Left cardiac atrium (tissue), 4 donors: Measurements from ENCODE around the gene B4GALT6. TPM values are rescaled to one million over a fixed set of nuclear protein-coding genes. Genes with fewer than 3 reads are reported as not detected.

ENCODE experiments used
- ATAC-seq, 2 donors: fragments of 200-7000 bp; cut with Tn5 transposase; one replicate each; pipeline ENCODE4 v1.9.1; 2020; ENCODE audit warnings: mild to moderate bottlenecking in 2 of 2, moderate library complexity in 2 of 2
- DNase-seq: peaks from one replicate; pipeline ENCODE4 v3.0.0-alpha.2; 2020
- intact Hi-C, 2 donors: fragments of 100-400 bp; cut with DNase I; formaldehyde crosslinking; loops; one replicate each; pipeline versions ENCODE4 v1.14.1 to v1.15.1; 2022 to 2023
- total RNA-seq, 2 donors: library from RNA; stranded (reverse); fragmentation: NEBNext Ultra II Directional; extraction: Animal tissue kit (Norgen Biotek cat#: 25700); gene quantifications; one replicate each; pipeline ENCODE4 v1.2.1, GENCODE V29; 2021
- donor health status: DM: no; HTN: yes; CAD: no.
- donor health status: DM: no; HTN: yes; CAD: no; lungs with severe emphysema.
- donor health status: DM: yes; HTN: yes; CAD: no.
- donor health status: Dilated cardiomyopathy.

Gene B4GALT6
- total RNA-seq, 2 donors from 2014 or later: 7.9 to 12.0 TPM

- intact Hi-C loops: no loop called here
- DNase-seq (no peak), ATAC-seq (no peak)
Observed at GRCh38 chr18:31647127-31647753, 37.1 kb downstream of the B4GALT6 start.

- no peak for ATAC-seq
- DNase-seq: no peak
- intact Hi-C loops: no loop called here
Observed at GRCh38 chr18:31646332-31647126, 37.9 kb downstream of the B4GALT6 start.

GRCh38 chr18:31645411-31645810, 39.0 kb downstream of the B4GALT6 start:
- ATAC-seq (no peak), DNase-seq (no peak)
- intact Hi-C loops: no loop called here

DNA sequence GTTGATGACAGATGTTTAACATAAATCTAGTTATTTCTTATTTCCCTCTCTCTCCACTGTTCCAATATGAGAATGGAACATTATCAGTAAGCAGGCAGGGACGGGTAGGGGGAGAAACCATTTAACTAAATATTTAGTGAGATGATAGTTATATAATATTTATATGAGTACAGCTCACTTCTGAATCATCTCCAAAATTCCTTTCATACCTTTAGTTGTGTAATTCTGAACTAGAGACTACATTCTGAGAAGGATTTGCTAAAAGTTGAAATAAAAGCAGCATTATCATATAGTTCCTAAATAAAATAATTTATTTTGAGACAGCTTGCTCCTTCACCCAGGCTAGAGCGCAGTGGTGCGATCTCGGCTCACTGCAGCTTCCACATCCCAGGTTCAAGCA, 41.4 kb downstream of the B4GALT6 start:
- no peak for DNase-seq
- intact Hi-C loops: no loop called here
- ATAC-seq: peak in 1 of 2 donors; percentile 29

GRCh38 chr18:31637445-31637844, 46.9 kb downstream of the B4GALT6 start:
- no peak for ATAC-seq
- DNase-seq: no peak
- intact Hi-C loops: no loop called here

DNA sequence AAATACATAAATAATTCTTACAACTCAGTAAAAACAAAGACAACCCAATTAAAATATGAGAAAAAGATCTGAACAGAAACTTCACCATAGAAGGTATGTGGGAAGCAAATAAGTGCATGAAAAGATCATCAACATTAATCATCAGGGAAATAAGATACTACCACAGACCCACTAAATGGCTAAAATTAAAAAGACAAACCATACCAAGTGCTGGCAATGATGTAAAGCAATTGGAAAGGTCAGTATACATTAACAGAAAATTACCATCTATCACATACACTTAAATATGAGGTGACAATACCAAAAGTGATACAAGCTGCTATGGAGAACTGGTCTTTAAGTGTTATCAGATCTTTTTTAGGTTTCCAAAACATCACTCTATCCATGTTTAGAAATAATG, 48.0 kb downstream of the B4GALT6 start:
- DNase-seq: no peak
- intact Hi-C loops: no loop called here
- ATAC-seq: no peak

GRCh38 chr18:31634331-31634713, 50.1 kb downstream of the B4GALT6 start:
- intact Hi-C loops: no loop called here
- ATAC-seq (no peak), DNase-seq (no peak)

DNA sequence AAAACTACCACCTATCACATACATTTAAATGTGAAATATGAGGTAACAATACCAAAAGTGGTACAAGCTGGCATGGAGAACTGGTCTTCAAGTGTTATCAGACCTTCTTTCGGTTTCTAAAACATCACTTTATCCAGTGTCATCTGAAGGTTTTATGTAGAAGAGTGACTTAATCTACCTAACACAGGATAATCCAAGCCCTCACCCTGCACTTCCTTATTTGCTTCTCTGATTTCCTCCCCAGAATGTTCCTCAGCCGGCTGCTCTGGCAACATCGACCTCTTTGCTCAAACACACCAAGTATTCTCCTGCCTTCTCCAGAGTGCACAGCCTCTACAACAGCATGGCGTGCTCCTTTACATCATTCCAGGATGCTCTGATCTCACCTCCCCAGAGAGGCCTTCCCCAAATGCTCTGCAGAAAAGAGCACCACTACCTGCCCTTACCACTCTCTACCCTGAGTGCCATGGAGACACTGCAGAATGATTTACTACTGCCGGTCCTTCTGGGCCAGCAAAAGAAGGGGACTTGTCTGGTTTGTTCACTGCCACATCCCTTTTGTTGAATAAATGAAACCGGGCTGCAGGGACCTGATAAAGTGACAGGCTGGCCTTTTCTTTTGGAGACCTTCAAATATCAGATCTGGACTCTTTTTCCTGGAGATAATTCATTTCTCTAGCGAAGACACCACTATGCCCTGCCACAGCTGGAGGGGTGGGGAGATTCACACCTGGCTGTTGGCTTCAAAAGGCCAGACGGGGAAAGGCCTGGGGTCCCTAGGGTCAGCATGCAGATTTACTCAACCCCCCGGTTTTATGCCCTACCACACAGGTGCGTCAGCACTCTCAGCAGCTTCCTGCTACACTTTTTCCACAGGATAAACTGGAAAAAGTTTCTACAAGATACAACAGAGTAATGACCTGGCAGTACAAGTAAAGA, 50.7 kb downstream of the B4GALT6 start:
- intact Hi-C loops: no loop called here
- no peak for ATAC-seq
- DNase-seq: no peak

- DNase-seq: no peak
- intact Hi-C loops: no loop called here
- no peak for ATAC-seq
Observed at GRCh38 chr18:31632356-31632755, 52.0 kb downstream of the B4GALT6 start.

DNA sequence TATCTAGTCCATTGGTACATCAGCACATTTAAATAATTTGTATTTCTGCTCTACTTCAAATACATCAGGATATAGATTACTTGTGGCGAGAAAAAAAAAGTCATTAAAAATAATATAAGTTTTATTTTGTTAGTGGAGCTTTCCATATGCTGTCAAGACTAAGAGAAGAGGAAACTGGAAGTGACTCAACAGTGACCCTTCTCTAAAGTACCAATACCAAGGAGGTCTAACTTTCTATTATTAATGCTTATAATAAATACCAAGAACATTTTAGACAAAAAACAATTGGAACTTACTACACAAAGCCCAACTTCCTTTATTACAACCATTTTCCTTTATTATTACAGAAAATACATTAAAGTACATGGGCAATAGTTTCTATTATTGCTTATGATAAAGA, 52.9 kb downstream of the B4GALT6 start:
- ATAC-seq: no peak
- intact Hi-C loops: no loop called here

GRCh38 chr18:31630549-31630948, 53.8 kb downstream of the B4GALT6 start:
- ATAC-seq (no peak), DNase-seq (no peak)
- intact Hi-C loops: no loop called here

More for the DNA sequence above, 52.9 kb downstream of the B4GALT6 start:
- no peak for DNase-seq

DNA sequence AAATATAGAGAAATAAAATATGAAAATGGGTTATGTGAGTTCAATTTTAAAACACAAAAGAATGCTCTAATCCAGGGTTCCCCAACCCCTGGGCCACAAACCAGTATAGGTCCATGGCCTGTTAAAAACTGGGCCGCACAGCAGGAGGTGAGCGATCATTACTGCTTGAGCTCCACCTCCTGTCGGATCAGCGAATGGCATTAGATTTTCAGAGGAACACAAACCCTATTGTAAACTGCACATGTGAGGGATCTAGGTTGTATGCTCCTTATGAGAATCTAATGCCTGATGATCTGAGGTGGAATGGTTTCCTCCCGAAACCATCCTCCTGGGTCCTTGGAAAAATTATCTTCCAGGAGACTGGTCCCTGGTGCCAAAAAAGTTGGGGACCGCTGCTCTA, 58.0 kb downstream of the B4GALT6 start:
- ATAC-seq: no peak
- intact Hi-C loops: loop anchor here in 1 of 2 donors (5.0 kb wide), 1 partner anchor 69 kb away; no protein-coding TSS in a partner anchor

GRCh38 chr18:31624892-31625640, 59.3 kb downstream of the B4GALT6 start:
- ATAC-seq: no peak
- intact Hi-C loops: loop anchor here in 1 of 2 donors (5.0 kb wide), 1 partner anchor 68 kb away; no protein-coding TSS in a partner anchor
- DNase-seq: no peak

More for the DNA sequence above, 58.0 kb downstream of the B4GALT6 start:
- DNase-seq: no peak

DNA sequence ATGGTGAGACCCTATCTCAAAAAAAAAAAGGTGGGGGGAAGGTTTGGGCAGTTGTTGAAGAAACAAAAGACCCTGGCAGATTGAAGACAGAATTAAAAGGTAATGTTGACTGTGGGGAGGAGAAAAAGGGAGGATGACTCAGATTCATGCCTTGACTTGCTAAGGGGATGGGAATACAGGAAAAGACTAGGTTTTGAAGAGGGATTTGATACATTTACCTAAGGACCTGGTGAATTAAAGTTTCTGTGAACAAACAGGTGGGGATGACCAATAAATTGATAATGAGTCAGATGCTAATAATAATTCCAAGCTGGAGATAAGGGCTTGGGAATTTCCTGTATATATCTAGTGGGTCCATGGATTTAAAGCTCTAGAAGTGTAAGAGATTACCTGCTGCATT, 65.1 kb downstream of the B4GALT6 start:
- no peak for ATAC-seq
- no peak for DNase-seq
- intact Hi-C loops: no loop called here

DNA sequence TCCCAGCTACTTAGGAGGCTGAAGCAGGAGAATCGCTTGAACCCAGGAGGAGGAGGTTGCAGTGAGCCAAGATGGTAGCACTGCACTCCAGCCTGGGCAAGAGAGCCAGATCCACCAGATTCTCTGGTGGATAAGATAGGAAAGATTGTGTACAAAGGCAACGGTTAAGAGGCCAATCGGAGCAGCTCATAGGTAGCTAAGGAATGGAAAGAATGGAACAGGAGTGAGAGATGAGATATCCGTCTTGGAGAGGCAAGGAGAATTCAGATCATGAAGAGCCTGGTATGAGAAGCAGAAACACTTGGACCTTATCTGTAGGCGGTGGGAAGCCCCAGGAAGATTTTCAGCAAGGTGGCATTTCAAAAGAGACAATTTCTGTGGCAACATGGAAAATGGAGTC, 65.6 kb downstream of the B4GALT6 start:
- no peak for ATAC-seq
- DNase-seq: no peak
- intact Hi-C loops: no loop called here

DNA sequence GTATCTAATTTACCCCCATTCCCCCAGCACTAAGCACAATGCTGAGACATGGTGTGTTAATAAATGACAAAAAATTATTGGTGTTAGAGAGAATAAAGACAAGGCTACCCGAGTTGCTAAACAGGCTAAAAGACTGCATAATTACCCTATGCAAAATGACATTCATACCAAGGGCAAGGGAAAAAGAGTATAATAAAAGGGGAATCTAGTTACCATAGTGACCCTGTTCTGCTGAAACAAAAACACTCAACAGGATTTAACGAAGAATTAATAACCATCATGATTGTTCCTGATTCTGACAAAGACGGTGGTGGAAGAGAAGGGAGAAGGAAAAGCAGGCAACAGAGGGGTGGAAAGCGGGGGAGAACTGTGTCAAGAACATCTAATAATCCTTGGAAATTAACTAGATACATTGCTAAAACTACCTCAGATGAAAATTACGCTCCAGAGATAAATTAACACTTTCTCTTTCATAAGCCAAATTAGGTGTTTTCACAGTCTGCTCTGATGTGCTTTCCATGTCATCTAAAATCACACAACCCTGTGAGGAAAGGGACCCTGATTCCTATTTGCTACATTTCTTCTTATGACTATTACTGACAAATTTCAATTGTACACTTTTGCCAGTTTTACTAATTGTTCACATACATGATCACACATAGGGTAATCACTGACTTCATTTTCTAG, 67.2 kb downstream of the B4GALT6 start:
- no peak for ATAC-seq
- DNase-seq: no peak
- intact Hi-C loops: no loop called here

GRCh38 chr18:31616586-31616985, 67.8 kb downstream of the B4GALT6 start:
- intact Hi-C loops: no loop called here
- DNase-seq (no peak), ATAC-seq (no peak)

DNA sequence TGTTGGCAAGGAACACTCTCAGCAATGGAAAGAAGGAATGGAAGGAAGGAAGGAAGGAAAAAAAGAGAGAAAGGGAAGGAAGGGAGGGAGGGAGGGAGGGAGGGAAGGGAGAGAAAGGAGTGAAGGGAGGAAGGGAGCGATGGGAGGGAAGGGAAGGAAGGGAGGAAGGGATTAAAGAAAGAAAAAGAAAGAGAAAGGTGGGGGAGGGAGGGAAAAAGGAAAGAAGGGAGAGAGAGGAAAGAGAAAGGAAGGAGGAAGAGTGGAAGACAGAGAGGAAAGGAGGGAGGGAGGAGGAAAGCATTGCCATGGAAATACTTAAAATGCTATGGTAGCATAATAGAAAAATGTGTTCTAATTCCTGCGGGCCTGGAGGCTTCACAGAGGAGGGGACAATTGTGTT, 70.3 kb downstream of the B4GALT6 start:
- DNase-seq (no peak), ATAC-seq (no peak)
- intact Hi-C loops: no loop called here
